HG03354 (cell line): ENCODE measurements around the gene MLXIPL.
"Not testable (repeated sequence)": the region's sequence is repeated elsewhere in the genome, so short reads cannot be mapped to it uniquely, and the experiment has no call there.

Experiments
- ATAC-seq: cut with Tn5 transposase; IDR thresholded peaks from one replicate; pipeline ENCODE4 v1.9.1; 2021; ENCODE audit warnings: mild to moderate bottlenecking; ENCODE audit not compliant: unreplicated experiment, poor library complexity, severe bottlenecking

MLXIPL gene

DNA sequence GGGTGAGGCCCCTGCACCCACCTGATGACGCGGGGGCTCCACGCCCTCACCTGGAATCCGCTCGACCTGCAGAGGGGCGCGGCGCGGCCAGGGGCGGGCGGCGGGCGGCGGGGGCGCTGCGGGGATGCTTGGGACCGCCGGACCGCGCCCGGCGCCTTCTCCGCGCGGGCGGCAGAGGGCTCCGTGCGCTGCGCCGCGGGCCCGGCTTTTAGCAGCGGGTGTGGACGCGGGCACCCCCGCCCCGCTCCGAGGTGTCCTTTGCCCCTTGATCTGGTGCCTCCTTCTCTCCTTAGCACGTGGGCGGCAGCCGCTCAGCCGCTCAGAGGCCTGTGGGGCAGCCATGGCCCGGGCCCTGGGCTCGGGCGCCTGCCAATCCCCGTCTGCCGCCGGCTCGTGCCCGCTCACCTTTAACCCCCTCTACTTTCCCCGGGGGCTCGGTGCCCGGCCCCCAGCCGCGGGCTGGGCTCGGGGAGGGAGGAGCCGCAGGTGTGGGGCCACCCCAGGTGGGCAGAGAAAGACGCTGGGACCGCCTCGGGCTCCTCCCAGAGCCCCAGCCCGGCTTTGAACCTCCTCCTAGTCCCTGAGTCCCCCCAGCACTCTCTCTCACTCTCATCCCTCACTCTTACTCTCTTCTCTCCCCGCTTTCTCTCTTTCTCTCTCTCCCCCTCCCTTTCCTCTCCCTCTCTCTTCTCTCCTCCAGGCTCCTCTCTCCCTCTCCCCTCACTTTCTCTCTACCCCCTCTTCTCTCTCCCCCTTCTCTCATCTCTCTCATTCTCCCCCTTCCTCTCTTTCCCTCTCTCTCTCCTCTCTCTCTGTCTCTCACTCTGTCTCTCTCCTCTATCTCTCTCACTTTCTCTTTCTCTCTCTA is 23.6 kb upstream of the MLXIPL start:
- ATAC-seq: no peak

DNA sequence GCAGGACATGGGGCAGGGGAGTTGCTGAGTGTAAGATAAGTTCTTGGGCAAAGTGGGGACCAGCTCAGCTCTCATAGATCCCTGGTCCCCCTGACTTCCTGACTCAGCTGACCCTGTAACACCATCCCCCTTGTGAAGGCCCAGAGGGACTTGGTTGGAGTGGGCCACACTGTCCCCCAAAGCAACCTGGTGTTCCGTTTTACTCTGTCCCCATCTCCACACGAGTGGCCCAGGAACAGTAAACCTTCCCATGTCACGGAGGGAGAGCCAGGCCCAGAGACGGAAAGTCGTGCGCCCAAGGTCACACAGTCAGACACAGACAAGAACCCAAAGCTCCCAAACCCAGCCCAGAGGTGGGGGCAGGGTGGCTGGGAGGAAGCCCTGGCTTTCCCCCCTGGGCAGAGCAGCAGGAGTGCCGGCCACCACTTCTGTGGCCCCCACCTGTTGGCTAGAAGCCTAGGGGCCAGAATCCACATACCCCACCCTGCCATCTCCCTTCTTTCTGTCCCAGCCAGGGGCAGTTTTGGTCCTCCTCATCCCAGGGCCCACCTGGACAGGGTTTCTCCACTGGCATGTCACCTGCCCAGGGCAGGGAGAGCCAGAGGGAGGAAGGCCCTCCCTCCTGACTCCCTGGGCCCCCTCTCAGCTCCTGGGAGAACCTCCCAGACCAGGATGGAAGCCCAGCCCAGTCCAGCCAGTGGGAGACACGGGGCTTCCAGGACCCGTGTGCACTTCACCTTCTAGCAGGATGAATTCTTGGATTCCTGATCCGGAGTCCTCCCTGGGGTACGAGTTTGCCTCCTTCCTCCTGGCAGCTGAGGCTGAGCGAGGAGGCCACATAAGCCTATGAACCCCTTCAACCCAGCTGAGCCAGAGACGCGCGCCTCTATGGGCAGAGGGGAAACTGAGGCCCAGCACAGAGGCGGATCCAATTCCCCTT is 22.7 kb upstream of the MLXIPL start:
- no peak for ATAC-seq

DNA sequence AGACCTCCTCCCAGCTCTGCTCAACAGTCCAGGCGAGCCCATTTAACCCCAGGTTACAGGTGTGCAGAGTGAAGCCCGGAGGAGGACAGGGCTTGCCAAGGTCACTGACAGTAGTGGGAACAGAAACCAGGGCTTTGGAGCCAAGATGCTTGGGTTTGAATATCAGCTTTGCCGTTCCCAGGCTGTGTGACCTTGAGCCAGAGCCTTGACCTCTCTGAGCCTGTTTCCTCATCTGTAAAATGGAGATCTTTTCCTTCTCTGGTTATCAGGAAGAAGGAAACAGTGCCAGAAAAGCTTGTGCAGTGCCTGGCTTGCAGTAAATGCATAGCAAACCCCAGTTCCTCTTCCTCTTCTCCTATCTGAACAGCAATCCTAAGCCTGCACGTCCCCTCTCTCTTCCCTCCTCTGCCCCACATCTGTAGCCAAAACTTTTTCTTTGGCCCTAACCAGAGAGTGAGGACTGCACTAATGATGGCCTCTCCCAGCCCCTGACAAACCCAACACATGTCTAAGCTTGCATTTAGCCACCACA is 21.4 kb upstream of the MLXIPL start:
- ATAC-seq: no peak

DNA sequence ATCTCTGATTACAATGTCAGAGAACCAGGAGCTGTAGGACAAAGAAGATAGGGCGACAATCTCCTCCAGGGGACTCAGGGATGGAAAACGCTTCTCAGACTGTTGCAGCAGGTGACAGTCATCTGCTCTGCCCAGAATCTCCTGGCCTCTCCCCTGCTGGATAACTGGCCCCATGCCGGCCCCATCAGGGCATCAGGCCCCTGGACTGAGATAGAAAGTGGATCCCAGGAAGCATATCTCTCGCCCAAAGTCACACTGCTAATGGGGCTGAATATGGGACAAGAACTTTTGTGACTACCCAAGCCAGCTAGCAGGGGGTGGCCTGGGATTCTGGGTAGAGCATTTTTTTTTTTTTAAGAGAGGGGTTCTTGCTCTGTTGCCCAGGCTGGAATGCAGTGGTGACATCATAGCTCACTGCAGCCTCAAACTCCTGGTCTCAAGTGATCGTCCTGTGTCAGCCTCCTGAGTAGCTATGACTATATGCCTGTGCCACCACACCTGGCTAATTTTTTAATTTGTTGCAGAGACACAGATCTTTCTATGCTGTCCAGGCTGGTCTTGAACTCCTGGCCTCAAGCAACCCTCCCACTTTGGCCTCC is 20.5 kb upstream of the MLXIPL start:
- ATAC-seq: no peak

DNA sequence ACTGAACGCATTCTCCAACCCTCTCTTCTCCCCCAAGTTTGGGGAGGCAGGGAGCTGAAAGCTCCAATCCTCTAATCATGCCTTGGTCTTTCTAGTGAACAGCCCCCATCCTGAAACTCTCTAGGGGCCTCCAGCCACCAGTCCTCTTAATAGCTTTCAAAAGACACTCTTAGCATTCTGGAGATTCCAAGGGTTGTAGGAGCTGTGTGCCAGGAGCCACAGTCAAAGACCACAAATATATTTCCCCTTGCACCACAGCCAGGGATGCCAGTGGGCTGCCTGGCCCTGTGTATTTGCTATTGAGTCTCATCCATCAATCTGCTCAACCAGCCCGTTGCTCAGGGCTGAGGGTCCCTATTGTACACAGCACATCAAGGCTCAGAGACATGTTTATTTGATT is 18.5 kb upstream of the MLXIPL start:
- no peak for ATAC-seq

DNA sequence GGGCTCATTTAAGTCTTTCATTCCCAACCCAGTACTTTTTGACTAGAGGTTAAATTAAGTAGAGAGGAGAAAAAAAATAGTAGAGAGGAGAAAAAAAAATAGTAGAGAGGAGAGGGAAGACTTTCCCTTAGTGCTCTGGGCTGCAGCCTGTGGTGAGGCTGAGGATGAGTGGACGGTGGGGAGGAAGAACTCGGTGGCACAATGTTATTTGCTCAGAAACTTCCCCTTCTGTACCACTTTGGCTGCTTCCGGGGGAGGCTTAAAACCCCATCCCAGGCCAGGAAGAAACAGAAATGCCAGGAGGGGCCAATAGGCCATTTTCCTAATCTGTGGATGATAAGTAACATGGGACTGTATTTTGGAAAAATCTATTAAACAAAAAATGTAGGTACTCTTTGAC is 14.6 kb upstream of the MLXIPL start:
- no peak for ATAC-seq

DNA sequence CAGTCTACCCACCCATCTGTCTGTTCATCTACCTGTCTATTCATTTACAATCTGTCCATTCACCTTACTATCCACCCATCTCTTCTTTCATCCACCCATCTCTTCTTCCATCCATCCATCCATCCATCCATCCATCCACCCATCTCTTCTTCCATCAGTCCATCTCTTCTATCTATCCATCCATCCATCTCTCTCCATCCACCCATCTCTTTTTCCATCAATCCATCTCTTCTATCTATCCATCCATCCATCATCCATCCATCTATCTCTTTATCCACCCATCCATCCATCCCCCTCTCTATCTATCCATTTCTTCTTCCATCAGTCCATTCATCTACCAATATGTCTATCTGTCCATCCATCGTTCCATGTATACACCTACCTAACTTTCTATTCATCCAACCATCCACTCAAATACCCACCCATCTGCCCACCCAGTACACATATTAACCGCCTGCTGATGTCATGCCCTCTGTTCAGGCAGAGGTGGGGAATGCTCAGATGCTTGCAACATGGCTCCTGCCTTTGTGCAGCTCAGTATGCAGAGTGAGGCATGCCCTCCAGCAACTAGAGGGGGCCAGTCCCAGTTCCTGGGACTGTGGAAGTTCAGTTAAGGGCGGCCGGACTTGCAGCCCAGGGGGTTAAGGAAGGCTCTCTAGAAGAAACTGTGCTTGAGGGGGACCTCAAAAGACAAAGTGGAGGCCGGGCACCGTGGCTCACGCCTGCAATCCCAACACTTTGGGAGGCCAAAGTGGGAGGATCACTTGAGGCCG is 11.3 kb upstream of the MLXIPL start:
- ATAC-seq: no peak

DNA sequence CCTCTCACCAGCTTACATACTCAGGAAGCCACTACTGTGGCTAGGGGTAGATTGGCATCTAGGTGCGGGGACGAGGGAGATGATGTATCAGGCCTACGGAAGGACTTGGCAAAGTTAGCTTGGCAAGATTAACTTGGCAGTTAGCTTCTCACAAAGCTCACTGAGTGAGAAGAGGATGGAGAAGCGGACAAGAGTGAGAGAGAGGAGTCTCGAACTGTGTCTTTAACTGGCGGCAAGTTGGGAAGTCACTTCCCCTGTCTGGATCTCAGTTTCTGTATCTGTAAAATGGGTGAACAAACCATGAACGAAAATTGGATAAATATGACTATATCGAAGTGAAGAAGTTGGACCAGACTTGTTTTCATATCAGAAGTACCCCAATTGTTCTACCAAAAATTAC is 9.5 kb upstream of the MLXIPL start:
- ATAC-seq: no peak

DNA sequence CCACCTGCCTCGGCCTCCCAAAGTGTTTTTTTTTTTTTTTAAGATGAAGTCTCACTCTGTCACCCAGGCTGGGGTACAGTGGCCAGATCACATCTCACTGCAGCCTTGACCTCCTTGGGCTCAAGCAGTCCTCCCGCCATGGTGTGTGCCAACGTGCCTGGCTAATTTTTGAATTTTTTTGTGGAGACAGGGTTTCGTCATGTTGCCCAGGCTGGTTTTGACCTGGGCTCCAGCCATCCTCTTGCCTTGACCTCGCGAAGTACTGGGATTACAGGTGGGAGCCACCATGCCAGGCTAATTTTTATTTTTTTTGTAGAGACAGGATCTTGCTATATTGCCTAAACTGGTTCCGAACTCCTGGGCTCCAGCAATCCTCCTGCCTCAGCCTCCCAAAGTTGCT is 9.0 kb upstream of the MLXIPL start:
- no peak for ATAC-seq

DNA sequence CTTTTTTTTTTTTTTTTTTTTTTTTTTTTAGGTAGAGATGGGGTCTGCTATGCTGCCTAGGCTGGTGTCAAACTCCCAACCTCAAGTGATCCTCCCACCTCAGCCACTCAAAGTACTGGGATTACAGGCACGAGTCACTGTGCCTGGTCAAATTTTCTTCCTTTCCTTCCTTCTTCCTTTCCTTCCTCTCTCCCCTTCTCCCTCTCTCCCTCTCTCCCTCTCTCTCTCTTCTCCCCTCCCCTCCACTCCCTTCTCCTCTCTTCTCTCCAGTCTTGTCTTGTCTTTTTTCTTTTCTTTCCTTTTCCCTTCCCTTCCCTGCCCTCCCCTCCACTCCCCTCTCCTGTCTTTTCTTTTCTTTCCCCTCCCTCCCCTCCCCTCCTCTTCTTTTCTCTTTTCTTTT is 7.2 kb upstream of the MLXIPL start:
- no peak for ATAC-seq

DNA sequence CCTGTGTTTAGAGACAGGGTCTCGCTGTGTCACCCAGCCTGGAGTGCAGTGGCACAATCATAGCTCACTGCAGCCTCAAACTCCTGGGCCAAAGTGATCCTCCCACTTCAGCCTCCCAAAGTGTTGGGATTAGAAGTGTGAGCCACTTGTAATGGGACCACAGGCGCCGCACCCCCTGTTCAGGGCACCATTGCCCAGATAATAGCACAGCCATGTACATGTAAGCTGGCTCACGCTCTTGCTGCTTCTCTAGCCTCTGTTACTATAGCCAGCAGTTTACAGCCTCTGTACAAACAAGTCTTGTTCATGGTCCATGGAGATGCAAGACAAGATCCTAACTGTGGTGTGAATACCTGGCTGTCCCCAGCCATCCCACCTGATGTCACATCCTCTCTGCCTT is 4.2 kb upstream of the MLXIPL start:
- no peak for ATAC-seq

DNA sequence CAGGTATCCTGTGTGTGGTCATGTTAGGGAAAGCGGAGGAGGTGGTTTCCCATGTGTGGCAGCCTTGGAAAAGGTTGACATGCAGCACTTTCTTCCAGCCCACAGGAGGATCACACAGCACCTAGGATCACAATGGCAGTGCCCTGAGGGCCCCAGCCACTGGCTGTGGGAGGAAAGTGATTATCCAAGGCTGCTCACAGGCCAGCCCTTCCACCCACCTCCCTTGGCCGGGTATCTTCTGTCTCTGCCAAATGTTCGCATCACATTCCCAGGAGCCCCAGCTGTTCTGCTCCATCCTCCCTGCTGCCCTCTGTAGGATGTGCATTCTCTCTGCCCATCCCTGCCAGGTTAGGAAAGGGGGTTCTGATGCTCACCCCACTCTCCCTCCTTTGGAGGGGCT is 2.5 kb upstream of the MLXIPL start:
- no peak for ATAC-seq

DNA sequence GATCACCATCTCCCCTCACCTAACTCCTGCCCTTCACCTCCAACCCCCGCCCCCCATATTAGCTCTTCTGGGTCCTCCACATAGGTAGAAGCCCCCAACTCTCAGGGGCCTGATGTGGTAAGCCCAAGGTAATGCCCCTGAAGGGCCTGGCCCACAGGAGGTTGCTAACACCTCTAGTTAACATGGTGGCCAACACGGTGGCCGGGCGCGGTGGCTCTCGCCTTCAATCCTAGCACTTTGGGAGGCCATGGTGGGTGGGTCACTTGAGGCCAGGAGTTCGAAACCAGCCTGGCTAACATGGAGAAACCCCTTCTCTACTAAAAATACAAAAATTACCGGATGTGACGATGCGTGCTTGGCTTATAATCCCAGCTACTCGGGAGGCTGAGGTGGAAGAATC is 954 bp upstream of the MLXIPL start:
- no peak for ATAC-seq

DNA sequence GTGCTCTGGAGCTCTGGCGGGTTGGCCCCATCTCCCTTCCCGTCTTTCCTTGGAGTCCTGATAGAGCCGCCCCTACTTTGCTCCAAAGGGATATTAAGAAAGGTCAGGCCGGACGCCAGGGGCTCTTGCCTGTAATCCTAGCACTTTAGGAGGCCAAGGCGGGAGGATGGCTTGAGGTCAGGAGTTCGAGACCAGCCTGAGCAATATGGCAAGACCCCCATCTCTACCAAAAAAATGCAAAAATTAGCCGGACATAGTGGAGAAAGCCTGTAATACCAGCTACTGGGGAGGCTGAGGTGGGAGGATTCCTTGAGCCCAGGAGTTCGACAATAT is 313 bp upstream of the MLXIPL start:
- ATAC-seq: no peak

DNA sequence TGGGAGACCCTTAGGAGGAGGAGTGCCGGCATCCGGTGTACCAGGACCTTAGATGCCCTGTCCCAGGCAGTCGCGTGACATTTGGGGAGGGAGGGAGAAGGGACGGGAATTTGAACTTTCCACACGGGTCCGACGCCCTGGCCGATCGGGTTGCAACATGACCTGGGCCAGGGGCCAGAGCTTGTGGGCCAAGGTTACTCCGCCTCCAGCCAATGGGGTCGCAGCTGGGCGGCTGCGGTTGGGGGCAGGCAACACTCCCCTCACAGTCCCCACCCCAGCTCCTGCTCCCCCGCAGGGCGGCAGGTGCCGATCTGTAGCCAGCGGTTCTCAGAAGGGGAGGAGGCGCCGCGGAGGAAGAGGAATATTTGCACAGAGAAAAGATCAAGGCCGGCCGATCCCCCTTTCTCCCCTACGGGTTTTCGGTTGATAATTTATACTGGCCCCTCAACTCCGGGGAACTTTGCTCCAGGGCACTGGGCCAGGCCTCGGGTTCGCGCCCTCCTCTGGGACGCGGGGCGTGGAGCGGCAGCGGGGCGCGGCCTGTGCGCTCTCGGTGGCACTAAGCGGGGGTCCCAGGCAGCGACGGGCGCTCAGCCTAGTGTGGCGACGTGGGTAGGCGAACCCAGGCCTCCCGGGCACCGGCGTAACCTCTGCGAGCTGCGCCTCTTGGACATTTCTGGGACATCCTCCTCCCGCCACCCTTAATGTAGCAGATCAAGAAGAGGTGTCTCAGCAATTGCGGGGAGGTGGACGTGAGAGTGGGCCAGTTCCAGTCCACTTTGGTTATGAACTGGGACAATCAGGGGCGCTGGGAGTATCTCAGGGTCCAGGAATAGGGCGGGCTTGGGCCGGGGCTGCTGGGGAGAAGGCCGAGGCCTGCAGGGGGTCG is 1.2 kb downstream of the MLXIPL start:
- no peak for ATAC-seq

DNA sequence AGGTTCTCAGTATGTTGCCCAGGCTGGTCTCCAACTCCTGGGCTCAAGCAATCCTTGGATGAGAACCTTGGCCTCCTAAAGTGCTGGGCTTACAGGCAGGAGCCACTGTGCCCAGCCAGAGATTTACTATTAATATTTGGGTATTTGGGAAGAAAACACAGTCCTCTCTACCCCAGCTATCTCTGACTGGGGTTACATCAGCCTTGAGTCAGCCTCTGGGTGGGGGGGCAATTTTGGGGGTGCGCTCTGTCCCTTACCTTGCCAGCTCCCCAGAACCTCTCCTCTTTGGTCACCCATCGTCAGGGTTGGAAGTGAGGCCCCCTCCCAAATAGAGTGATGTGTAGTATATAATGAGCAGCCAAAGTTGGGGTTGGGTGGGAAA is 1.8 kb downstream of the MLXIPL start:
- ATAC-seq: no peak

DNA sequence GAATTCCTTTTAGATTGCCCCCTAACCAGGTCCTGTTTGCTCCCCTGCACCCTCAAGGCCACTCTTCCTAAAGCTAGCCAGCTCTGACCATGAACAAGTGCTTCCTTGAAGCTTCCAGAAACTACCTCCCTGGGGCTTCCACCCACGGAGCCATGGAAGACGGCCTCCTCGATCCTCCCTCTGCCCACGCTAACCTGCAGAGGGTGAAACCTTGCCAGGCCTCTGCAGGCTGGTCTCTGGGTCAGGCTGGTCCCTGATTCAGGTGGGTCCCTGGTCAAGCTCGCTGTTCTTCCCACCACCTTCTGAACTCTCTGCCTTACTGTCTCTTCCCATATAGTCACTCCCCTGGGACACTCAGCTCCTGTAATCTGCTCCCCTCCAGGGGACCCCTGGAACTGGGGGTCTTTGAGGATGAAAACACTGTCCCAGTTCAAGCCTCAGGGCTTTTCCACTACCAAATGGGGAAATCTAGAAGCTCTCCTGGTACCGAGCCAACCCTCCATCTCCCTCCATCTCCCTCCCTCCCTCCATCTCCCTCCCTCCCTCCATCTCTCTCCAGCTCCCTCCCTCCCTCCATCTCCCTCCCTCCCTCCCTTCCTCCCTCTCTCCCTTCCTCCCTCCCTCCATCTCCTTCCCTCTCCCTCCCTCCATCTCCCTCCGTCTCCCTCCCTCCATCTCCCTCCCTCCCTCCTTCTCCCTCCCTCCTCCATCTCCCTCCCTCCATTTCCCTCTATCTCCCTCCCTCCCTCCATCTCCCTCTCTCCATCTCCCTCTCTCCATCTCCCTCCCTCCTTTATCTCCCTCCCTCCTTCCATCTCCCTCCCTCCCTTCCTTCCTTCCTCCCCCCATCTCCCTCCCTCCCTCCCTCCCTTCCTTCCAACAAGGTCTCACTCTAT is 2.9 kb downstream of the MLXIPL start:
- ATAC-seq: no peak

DNA sequence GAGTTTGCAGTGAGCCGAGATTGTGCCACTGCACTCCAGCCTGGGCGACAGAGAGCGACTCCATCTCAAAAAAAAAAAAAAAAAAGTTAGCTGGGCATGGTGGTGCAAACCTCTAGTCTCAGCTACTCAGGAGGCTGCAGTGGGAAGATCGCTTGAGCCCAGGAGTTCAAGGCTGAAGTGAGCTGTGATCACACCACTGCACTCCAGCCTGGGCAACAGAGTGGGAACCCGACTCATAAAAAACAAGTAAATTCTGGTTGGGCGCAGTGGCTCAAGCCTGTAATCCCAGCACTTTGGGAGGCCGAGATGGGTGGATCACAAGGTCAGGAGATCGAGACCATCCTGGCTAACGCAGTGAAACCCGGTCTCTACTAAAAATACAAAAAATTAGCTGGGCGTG is 4.9 kb downstream of the MLXIPL start:
- ATAC-seq: not testable (repeated sequence)
